GM21723 (cell line): ENCODE data around the gene BRCA1.
"Not testable (repeated sequence)": the region's sequence is repeated elsewhere in the genome, so short reads cannot be mapped to it uniquely, and the experiment has no call there.

Experiments used
- ATAC-seq: cut with Tn5 transposase; IDR thresholded peaks from one replicate; pipeline ENCODE4 v1.9.1; 2021; ENCODE audit warnings: mild to moderate bottlenecking, moderate library complexity; ENCODE audit not compliant: unreplicated experiment

BRCA1 gene

DNA sequence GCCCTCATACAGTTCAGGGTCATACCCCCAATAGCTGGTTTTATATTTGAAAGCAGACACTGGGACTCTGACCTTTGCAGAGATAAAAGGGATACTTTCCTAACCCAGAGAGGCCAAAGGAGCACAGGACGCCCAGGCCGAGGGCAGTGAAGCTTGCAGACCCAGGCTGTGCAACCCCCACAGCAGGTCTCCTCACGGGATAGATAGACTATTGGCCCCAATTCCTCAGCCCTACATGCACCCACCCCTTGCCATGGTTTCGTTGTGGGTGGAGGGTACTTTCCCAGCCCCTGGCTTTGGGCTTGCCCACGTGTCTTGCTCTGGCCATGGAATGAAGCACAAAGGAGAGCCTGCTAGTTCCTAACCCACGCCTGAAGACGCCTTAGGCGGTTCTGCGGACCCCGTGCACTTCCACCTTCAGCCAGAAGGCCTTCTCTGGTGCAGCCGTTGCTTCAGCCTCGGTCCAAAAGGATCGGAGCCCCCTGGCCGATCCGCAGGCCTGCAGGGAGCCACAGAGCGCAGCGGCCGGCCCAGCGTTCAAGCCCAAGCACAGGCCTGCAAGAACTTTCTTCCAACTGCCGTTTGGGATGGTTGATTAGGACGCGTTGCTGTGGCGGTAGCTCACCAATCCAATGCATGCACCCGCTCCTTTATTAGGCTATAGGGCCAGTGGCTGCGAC lies 9.8 kb upstream of the BRCA1 start:
- ATAC-seq: no peak

DNA sequence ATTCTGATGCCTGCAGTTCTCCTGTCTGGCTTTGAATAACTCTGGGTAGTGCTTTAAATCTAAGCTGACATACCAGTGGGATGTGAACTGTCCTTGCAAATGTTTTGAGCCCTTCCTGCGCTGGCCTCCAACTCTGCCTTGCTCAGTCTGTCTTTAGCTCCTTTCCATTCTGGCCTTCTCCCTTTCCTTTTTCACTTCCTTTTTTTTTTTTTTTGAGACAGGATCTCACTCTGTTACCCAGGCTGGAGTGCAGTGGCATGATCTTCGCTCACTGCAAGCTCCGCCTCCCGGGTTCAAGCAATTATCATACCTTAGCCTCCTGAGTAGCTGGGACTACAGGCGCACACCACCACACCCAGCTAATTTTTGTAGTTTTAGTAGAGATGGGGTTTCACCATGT lies 8.3 kb upstream of the BRCA1 start:
- ATAC-seq: not testable (repeated sequence)

DNA sequence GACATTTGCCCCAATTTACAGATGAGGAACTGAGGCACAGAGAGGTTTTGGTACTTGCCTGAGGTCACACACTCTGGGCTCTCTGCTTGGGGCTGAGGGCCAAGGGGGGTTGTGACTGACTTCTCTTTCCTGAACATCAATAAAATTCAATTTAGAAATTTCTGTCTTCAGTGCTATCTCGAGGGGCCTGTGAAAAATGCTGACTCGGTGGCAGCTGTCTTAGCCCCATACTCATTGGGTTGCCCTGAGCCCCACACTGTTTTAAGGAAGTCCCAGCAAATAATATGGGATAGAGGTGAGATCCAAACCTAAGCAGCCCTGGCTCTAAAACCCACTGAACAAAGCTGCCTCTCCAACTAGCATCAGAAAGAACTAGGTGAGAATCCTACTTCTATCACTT lies 7.0 kb upstream of the BRCA1 start:
- ATAC-seq: no peak

DNA sequence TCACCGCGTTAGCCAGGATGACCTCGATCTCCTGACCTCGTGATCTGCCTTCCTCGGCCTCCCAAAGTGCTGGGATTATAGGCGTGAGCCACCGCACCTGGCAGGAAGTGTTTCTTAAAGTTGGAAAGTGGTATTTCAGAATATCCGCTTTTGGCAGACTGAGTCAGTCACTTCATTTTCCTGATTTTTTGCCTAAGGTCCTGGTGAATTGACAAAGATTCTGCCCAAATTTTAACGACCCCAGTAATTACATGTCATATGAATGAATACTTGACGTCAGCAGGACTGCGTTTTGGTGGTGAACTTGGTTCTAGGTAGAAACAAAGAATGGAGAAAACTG lies 4.5 kb upstream of the BRCA1 start:
- ATAC-seq: no peak

DNA sequence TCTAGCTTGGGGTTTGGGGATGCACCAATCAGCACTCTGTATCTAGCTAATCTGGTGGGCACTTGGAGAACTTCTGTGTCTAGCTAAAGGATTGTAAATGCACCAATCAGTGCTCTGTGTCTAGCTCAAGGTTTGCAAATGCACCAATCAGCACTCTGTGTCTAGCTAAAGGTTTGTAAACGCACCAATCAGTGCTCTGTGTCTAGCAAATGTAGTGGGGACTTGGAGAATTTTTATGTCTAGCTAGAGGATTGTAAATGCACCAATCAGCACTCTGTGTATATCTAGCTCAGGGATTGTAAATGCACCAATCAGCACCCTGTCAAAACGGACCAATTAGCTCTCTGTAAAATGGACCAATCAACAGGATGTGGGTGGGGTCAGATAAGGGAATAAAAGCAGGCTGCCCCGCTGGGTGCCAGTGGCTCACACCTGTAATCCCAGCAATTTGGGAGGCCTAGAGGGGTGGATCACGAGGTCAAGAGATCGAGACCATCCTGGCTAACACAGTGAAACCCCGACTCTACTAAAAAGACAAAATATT lies 2.2 kb upstream of the BRCA1 start:
- not testable (repeated sequence) for ATAC-seq

DNA sequence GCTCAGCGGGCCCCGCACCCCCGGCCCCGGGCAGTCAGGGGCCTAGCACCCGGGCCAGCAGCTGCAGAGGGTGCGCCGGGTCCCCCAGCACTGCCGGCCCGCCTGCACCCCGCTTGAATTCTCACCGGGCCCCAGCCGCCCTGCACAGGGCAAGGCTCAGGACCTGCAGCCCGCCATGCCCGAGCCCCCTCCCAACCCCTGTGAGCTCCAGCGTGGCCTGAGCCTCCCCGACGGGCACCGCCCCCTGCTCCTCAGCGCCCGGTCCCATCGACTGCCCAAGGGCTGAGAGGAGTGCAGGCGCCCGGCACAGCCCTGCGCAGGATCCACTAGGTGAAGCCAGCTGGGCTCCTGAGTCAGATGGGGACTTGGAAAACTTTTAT lies 1.7 kb upstream of the BRCA1 start:
- no peak for ATAC-seq

DNA sequence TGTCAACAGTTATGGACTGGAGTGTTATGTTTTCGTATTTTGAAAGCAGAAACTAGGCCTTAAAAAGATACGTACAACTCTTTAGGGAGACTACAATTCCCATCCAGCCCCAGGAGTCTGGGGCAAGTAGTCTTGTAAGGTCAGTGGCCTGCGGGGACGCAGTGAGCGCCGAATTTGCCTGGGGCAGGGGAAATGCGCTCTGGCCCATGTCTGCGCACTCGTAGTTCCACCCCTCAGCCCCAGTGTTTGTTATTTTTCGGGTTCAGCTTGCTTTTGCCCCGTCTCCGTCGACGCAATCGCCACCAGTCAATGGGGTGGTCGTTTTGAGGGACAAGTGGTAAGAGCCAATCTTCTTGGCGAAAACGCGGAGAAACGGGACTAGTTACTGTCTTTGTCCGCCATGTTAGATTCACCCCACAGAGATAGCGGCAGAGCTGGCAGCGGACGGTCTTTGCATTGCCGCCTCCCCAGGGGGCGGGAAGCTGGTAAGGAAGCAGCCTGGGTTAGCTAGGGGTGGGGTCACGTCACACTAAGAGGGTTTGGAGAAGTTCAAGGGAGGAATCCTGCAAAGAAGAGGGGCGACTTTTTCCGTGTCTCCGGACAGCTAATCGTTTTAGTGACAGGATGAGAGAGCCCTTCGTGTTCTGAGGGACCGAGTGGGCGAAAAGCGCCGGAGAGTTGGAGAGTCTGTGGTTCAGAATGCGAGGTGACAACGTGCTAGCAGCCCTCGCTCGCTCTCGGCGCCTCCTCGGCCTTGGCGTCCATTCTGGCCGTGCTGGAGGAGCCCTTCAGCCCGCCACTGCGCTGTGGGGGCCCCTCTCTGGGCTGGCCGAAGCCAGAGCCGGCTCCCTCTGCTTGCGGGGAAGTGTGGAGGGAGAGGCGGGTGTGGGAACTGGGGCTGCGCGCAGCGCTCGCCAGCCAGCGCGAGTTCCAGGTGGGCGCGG lies 1.1 kb upstream of the BRCA1 start:
- no peak for ATAC-seq

DNA sequence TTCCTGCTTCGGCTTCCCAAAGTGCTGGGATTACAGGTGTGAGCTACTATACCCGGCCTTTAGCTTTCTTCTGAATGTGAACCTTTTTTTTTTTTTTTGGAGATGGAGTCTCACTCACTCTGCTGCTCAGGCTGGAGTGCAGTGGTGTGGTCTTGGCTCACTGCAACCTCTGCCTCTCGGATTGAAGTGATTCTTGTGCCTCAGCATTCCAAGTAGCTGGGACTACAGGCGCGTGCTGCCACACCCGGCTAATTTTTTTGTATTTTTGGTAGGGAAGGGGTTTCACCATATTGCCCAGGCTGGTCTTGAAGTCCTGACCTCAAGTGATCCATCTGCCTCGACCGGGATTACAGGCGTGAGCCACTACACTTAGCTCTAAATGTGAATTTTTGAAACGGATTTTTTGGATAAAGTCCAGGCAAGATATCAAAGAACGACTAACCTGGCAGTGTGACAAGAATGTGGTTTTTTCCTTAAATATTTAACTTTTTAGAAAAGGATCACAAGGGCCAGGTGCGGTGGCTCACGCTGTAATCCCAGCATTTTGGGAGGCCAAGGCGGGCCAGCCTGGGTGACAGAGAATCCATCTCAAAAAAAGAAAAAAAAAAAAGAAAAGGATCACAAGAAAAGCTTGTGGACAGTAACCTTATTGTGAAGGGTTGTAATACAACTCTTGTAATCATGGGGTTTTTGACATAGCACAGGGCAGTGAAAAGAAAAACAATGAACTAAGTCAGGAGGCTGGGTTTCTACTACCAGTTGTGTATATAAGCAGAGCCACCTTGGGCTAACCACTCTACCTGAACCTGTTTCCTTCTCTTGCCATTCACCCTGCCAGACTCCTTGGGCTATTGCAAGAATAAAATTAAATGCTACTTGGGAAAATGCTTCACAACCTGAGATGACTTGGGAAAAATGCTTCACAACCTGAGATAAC lies 6.2 kb downstream of the BRCA1 start:
- no peak for ATAC-seq

DNA sequence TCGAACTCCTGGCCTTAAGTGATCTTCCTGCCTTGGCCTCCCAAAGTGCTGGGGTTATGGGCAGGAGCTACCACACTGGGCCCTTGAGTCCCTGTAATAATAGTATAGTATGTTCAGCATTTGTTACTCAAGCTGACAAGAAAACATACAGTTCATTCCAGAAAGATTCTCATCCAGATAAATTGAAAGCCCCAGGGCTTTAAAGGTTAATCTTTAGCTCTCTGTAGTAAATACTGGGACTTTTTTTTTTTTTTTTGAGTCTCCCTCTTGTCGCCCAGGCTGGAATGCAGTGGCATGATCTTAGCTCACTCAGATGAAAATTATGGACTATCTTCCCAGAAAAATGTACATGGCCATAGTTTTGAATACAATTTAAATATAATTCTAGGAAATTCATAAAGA lies 11.0 kb downstream of the BRCA1 start:
- no peak for ATAC-seq

DNA sequence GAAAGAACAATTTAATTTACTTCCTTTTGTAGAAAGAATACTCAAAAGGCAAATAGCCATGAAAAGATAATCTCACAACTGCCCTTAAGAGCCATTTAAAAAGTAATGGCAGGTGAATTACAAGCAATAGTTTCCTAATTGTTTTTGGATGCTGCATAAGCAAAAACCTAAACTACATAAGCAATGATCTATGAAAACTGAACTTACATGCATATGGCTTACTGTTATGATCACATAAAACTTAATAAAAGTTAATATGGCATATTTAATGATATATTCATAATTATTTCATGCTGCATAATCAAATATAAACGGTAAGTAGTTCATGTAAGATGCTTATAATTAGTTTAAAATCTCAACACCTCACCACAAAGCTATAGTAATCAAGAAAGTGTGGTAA lies 18.6 kb downstream of the BRCA1 start:
- no peak for ATAC-seq

DNA sequence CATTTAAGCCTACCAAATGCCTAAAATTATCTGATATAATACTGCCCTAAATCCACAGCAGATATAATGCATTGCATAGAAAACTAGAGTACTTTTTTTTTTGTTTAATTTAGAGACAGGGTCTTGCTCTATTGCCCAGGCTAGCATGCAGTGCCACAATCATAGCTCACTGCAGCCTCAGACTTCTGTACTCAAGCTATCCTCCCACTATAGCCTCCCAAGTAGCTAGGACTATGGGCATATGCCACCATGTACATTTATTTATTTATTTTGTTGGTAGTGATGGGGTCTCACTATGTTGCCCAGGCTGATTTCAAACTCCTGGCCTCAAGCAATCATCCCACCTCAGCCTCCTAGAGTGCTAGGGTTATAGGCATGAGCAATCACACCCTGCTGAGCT lies 20.0 kb downstream of the BRCA1 start:
- ATAC-seq: no peak

DNA sequence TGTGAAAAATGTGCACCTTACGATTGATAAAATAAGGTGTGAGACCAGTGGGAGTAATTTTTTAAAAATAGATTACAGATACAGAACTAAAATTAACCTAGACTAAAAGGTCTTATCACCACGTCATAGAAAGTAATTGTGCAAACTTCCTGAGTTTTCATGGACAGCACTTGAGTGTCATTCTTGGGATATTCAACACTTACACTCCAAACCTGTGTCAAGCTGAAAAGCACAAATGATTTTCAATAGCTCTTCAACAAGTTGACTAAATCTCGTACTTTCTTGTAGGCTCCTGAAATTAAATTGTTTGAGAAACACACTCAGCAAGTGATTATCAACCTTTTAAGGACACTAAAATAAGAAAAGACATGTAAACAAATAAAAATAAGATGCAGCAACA lies 20.5 kb downstream of the BRCA1 start:
- no peak for ATAC-seq

DNA sequence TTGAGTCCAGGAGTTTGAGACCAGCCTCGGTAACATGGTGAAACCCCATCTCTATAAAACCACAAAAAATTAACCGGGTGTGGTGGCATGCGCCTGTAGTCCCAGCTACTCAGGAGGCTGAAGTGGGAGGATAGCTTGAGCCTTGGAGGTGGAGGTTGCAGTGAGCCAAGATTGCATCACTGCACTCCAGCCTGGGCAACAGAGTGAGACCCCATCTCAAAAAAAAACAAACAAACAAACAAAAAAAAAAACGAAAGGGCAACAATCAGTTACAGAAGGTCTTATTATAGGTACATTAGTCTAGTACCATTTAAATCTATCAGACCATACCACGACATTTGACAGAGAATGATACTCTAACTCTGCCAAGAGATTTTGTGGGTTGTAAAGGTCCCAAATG lies 29.8 kb downstream of the BRCA1 start:
- ATAC-seq: not testable (repeated sequence)

DNA sequence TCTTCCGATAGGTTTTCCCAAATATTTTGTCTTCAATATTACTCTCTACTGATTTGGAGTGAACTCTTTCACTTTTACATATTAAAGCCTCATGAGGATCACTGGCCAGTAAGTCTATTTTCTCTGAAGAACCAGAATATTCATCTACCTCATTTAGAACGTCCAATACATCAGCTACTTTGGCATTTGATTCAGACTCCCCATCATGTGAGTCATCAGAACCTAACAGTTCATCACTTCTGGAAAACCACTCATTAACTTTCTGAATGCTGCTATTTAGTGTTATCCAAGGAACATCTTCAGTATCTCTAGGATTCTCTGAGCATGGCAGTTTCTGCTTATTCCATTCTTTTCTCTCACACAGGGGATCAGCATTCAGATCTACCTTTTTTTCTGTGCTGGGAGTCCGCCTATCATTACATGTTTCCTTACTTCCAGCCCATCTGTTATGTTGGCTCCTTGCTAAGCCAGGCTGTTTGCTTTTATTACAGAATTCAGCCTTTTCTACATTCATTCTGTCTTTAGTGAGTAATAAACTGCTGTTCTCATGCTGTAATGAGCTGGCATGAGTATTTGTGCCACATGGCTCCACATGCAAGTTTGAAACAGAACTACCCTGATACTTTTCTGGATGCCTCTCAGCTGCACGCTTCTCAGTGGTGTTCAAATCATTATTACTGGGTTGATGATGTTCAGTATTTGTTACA lies 30.9 kb downstream of the BRCA1 start:
- no peak for ATAC-seq

DNA sequence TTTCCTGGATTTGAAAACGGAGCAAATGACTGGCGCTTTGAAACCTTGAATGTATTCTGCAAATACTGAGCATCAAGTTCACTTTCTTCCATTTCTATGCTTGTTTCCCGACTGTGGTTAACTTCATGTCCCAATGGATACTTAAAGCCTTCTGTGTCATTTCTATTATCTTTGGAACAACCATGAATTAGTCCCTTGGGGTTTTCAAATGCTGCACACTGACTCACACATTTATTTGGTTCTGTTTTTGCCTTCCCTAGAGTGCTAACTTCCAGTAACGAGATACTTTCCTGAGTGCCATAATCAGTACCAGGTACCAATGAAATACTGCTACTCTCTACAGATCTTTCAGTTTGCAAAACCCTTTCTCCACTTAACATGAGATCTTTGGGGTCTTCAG lies 32.3 kb downstream of the BRCA1 start:
- ATAC-seq: no peak

DNA sequence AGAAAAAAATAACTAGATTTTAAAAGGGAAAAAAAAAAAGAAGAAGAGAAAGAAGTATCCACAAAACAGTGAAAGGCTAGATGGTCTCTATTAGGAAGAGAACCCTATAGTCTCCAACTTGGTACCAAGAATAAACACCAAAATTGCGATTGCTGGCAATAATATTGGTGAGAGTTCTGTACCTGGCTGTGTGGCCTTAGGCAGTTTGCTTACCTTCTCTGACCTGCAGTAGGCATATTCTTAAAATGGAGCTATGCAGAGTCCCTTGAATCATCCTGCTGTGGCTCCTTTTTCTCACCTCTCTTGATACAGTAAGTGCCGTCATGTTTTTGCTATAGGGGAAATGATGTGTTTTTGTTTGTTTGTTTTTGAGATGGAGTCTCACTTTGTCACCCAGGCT lies 35.1 kb downstream of the BRCA1 start:
- no peak for ATAC-seq

DNA sequence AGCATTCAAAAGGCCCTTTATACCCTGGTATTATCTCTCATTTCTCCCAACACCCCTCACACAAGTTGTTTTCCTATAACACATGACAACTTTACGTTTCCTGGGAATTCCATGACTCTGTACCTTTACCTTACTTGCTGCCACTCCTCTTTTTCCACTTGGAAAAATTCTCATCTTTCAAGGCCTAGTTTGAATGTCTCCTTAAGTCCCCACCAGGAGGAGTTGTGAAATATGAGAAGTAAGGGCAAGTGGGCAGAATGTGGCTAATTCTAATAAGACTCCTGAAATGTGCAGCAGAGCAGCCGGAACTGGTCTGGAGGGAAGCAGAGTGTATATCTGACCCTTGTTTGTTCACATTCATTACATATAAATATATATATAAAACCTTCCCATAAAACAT lies 39.7 kb downstream of the BRCA1 start:
- no peak for ATAC-seq

DNA sequence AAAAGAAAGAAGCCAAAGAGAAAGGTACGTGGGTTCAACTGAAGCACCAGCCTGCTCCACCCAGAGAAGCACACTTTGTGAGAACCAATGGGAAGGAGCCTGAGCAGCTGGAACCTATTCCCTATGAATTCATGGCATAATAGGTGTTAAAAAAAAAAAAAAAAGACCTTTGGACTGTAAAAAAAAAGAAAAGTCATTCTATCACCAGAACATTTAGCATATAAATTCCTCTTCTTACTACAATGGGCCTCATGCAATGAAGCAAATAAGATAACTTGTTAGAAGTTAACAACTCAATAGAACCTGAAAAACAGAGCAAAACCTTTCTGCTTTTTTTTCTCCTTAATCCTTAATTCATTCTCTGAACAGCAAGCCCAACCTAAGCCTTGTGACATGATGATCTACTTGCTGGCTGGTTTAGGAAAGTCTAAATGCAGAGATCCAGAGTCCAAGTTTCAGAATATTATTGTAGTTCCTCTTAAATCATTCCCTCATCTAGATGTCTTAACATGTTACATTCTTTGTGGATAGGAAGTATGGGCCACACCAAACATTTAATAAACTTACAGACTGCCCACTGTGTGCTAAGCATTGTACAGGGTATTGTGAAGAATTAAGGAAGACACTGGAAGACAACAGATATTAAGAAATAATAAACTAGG lies 45.4 kb downstream of the BRCA1 start:
- no peak for ATAC-seq

DNA sequence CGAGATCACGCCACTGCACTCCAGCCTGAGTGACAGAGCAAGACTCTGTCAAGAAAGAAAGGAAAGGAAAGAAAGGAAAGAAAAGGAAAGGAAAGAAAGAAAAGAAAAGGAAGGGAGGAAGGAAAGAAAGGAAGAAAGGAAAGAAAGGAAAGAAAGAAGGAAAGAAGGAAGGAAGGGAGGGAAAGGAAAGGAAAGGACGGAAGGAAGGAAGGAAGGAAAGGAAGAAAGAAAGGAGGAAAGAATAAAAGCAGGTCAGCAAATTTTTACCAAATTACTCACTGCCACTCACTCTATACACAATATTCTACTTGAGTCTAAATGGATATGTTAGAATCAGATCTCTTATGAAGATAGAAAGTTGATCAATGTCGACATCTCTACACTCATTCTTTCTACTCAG lies 50.3 kb downstream of the BRCA1 start:
- ATAC-seq: no peak

DNA sequence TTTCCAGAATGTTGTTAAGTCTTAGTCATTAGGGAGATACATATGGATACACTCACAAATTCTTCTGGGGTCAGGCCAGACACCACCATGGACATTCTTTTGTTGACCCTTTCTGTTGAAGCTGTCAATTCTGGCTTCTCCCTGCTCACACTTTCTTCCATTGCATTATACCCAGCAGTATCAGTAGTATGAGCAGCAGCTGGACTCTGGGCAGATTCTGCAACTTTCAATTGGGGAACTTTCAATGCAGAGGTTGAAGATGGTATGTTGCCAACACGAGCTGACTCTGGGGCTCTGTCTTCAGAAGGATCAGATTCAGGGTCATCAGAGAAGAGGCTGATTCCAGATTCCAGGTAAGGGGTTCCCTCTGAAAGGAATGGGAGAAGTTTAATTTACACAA lies 54.3 kb downstream of the BRCA1 start:
- no peak for ATAC-seq
